NCI-H1105 treated with DMSO at 0.1 percent for 48 hours (cell line): ENCODE data around the gene NUP188.

ENCODE experiments used
- DNase-seq: peaks from one replicate; lab custom pipeline; 2025; lab: John Stamatoyannopoulos, UW

The NUP188 gene

DNA sequence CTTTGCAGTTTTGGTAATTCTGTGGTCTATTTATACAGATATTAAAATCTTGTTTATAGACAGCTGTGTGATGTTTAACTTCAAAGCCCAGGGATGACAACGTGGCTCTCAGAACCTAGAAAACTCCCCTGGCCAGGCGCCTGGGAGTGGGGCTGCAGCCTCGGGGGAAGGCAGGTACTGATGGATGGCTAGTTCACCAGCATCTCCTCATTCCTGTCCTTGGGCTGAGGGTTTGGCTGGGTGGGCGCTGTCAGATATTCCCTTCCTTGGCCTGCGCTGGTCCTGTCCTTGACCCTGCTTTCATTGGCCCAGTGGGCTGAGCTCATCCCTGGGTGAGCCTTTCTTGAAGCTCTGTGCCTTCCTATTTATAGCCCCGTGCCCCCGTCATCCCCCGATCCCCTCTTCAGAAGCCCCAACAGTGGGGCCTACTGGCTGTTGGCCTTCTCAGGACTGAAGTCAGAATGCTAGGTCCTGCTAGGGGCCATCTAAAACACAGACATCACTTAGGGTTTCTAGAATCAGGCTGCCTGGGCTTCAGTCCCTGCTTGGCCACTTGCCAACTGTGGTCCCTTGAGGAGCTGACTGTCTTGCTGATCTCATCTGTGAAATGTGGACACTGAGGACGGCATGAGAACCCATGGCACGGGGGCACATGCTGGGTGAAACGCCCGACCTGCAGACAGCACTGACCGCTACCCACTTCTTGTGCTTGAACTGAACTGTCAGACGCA, 59.7 kb downstream of the NUP188 start:
- no peak for DNase-seq

DNA sequence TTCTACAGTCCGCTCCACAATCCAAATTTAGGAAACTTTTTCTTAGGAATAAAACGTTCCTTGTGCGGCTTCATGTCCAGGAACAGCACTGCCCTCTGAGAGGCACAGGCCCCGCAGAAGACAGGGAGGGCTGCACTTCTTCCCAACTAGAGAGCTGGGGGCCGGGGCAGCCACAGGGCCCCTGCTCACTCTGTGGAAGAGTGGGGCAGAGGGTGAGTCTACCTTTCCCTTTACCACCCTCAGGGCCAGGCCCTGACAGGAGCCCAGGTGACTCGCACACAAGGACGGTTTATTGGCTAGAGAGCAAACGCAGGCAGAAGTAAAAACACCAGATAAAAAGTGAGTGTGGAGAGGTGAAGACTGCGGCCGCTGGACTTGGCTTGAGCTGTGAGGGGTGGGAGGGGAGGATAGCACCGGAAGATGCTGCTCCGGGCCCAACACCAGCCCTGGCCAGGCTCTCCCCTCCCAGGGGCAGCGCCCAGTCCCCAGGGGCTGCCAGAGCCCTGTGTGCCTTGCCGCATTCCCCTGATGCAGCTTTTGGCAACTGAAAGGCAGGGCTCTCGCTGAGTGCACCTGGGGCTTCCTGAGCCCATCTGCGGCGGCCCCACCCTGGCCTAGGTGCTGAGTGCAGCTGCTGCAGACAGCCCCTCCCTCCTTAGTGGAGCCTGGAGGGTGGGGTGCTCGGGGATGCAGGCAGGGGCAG, 60.4 kb downstream of the NUP188 start:
- no peak for DNase-seq

DNA sequence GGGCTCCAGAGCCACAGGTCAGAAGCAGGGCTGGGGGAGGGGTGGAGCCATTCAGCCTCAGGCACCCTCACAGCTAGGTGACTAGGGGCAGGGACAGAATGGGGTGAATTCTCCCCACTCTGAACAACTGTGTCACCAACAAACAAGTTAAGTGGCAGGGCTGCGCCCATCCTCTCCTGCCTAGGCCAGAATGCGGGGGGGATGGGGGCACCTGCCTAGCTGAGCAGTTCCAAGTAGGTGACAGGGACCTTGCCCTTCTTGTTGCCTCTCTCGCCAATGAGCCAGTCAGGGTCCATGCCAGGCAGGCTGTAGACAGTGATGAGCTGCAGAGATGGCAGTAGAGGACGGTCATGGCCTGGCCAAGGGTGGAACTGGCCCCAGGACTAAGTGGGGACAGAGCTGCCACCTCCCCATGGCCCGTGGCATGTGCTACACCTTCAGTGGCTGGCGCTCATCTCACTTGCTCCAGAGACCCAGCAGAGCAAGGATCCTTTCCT, 61.0 kb downstream of the NUP188 start:
- DNase-seq = no peak

DNA sequence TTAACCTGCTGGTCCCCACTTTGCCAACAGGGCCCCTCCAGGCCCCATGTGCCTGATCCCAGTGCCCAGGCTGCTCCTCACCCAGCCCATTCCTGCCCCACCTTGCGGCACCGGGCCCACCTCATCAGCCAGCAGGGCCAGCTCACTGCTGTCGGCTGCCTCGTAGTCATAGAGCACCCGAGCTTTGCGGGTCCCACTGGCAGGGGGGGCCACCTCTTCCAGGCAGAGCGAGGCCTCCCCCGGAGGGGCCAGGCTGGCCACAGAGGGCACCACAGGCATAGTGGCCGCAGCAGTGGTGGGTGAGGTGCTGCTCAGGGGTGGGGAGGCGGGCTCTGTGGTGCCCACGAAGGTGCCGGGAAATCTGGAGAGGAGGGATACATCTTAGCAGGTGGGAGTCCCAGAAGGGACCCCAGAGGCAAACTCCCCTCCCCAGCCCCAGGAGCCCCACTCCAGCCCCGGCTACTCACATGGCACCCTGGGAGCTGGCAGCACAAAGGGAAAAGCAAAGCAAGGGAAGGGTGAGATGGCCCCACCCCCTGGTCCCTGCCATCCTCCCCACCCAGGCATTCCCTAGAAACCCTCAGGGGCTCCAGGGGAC, 61.6 kb downstream of the NUP188 start:
- DNase-seq = no peak

DNA sequence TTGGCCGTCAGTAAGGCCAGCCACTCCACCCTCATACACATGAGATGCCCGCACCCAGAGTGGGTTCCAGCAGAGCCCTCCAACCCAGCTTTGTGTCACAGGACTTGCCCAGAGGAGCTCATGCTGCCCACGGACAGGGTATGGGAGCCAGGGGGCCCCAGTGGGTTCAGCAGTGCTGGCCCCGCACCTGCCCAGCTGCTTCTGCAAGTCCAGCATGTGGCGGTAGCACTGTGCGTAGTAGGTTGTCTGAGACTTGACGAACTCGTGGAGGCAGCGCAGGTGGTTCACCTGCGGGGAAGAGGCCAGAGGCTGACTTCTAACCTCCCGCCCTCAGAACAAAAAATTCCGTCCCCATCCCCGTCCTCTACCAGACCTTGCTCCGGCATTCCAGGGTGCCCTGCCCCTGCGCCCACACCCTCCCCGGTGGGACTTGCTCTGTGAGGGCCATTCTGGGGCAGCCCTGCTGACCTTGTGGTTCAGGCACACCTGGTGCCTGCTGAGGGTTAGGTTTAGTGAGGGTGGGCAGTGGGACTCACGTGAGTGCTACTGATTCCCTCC, 62.2 kb downstream of the NUP188 start:
- DNase-seq = no peak

DNA sequence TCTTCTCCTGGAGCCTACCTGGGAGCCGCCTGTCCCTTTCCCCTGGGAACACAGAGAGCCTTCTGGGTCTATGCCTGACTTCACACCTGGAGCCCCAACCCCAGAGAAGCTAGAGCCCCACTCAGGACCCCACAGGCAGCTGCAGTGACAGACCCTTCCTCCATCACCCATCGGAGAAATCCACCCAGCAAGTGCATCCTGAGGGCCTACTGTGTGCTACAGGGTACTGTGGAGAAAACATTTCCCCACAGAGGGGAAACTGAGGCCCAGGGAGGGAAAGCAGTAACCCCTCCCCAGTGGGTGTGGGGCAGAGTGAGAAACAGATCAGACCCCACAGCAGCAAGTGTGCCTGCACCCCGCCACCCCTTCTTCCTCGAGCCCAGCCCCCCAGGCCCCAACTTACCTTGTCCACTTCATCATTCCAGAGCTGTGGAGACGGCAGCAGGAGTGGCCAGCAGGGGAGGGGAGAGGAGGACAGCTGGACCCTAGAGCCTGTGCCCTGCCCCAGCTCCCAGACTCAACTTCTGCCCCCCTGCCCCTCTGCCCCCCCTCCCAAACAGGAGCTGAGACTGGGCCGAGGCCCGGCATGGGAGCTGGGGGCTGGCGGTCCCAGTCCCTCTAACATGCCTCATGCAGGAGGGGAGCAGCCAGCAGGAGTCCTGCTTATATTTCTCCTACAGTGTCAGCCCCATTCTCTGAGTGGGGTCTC, 62.9 kb downstream of the NUP188 start:
- DNase-seq = no peak

DNA sequence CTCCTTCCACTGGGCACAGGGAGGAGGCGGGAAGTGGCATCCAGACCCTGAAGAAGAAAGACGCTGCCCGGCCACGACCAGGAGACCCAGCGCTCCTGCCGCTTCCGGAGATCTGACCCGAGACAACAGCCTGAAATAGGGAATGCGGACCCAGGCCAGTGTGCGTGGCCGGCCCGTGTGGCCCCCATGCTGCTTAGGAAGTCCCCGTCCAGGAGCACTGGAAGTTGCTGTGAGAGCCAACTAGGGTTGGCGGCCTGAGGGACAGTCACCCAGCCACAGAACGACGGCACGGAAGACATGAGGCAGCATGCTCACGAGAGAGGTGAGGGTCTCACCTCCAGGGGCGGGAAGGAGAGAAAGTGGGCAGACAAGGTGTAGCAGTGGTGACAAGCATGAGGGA, 63.7 kb downstream of the NUP188 start:
- no peak for DNase-seq

DNA sequence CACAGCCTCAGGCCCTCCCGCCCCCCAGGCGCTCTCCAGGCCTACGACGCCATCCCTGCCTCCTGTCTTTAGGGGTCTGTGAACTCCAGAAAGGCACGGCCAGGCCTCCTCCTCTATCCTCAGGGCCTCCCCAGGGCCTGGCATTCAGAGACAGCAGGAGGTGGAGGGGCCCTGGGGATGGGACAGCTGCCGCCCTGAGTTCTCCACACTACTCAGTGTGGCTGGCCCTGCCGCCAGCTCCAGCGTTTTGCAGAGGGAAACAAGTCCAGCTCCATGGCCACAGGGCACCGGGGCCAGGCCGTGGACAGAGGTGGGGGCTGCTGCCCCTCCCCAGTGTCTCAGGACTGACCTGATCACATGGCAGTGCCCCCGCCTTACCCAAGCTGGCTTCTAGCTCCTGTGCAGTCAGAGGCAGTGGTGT, 64.3 kb downstream of the NUP188 start:
- no peak for DNase-seq

DNA sequence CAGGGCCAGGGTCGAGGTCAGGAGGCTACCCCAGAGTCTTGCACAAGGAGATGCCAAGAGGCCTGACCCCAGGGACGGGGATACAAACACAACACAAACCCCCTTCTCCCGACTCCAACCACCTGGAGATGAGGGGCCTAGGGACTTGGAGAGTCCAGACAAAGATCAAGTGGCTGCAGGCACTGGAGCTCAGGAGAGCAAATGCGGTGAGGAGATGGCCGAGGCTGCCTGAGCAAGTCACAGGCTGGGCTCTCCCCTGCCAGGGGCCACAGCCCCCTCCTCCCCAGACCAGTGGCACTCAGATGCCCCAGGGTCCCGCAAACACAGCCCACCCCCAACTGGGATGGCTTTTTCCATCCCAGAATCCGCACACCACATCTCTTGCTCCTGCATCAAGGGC, 64.8 kb downstream of the NUP188 start:
- no peak for DNase-seq

DNA sequence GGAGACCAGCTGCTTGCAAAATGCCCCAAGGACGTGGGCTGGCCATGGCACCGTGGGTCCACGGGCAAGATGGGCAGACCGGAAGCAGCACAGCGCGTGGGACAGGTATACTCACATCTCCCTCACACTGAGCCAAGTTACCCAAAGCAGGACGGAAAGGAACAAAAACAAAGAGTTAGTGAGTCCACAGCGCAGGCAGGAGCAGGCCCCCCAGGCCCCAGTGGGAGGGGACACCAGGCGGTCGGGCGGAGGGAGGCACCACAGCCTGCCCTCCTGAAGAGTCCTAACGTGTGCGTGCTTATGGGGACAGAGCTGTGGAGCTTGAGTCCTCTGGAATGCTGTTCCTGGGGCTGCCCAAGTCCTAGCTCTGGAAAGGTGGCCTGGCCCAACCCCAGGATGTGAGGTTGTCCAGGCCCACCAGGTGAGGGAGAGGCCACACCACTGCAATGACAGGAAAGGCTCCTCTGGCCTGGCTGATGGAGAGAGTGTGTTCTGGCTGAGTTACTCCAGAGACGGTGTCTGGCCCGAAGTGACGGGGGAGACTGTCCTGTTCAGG, 65.5 kb downstream of the NUP188 start:
- no peak for DNase-seq

DNA sequence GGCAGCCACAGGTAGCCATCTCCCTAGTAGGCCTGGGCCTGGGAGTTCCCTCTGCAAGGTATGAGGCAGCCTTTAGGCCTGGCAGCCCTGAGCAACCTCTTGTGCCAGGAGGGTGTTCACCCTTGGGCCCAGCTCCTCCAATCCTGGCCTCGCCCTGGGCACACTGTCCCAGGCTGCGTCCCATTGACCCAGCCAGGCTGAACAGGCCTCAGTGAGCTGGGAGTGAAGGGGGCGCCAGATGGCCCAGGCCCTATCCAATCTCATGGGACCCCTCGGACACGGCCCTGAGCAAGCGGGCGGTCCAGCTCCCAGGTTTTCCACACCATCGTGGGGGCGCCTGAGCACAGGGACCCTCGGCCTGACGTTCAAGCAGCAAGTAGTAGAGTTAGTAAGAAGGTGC, 66.2 kb downstream of the NUP188 start:
- DNase-seq = no peak

DNA sequence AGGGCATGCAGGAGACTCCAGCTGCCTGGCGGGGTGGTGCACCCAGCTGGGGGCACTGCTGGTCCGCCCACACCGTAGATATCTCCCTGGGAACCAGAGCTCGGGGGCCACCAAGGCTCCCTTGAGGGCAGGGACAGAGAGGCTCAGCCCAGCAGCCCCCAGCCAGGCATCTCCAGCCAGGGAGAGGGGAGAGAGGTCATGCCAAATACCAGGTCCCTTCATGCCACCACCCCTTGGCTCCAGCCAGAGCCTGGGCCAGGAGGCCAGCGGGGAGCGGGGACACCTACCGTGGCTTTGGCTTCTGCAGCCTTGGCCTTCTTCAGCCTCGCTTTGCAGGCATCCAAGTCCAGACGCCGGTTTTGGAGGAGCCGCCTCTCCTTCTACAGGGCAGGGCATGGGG, 66.6 kb downstream of the NUP188 start:
- DNase-seq = no peak

DNA sequence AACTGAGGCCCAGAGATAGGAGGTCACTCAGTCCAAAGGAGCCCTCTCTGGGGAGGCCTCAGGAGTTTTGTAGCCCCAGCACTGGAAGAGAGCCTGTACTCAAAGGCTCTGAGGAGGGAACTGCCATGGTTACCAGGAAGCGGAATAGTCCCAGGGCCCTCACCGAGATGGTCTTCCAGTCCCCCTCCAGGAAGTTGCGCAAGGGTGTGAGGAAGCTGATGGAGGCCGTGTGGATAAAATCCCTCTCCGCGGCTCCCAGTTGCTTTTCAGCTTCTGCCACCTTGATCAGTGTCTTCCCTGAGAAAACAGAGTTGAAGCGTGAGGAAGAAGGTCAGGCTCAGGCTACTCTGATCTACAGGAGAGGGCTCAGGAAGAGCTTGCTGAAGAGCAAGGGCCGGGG, 67.1 kb downstream of the NUP188 start:
- no peak for DNase-seq

DNA sequence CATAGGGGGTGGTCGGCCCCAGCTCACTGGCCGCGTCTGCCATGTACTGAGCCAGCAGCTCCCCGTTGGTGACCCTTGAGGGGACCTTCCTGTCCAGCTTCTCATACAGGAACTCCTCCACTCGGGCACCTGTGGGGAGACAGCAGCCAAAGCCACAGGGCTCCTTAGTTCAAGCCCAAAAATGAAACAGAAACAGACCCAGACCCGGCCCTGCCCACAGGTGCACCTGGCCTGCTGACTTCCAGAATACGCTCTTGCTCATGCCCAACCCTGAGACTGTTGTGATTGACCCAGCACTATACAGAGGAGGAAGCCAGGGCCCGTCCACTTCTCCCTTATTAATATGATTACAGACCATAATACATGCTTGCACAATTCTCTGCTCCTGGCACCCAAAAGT, 73.6 kb downstream of the NUP188 start:
- no peak for DNase-seq

DNA sequence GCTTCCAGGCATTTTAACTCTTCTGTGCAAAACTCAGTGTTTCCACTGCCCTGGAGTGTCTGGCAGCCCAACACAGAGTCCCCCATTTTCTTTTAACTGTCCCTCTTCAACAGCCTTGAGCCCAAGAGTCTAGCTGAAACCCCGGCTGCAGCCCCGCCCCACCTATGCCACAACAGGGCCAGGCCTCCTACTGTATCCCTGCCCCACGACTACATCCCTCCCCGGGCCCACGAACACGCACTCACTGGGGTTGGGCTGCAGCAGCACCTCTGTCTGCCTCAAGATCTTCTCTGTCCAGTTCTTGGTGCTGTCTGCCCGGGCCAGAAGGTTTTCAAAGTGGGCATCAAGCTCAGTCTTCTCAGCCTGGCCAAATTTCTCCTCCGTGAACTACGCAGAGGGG, 74.5 kb downstream of the NUP188 start:
- DNase-seq = no peak

DNA sequence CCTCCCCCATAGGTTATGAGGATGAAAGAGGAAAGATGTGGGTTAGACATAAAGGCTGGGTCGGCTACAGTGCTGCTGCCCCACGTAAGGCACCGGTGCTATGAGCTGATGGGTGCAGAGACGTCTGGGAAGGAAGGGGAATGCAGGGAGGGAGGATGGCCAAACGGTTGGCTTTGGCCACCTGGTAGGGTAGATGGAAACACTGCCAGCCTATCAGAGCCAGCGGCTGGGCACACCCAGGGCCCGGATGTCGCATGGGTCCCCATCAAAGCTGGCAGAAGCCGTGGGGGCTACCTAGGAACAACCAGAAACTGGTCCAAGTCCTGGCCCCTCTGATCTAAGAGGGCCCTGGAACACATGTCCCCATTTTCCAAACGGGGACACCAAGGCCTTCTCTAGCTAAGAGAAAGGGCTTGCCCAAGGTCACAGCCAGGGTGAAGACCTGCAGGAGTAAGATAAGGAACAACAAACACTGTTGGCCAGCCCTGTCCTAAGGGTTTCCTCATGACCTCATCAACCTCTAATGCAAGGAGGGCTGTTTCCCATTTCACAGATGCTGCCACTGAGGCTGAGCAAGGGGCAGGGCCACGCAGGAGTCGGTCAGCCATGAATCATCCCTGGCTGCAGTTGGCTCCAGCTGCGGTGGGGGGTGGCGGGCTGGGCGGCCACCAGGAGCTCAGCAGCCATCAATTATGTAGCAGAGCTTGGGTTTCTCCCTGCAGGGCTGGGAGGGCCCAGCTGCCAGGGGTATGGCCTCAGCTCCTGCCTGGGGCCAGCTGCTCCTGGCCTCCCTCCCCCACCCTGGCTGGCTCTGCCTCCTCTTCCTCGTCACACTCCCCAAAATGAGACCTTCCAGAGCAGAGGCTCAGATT, 75.8 kb downstream of the NUP188 start:
- DNase-seq = no peak

DNA sequence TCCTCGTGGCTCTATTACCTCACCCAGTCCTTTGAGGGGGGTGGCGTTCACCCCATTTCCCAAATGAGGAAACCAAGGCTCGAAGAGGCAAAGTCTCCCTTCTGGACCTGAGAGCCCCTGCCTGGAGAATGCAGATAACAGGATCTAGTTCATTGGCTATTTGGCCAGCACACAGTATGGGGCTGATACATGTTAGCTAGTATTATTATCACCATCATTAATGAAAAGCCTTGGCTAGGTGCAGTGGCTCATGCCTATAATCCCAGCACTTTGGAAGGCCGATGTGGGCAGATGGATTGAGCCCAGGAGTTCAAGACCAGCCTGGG, 76.4 kb downstream of the NUP188 start:
- no peak for DNase-seq

DNA sequence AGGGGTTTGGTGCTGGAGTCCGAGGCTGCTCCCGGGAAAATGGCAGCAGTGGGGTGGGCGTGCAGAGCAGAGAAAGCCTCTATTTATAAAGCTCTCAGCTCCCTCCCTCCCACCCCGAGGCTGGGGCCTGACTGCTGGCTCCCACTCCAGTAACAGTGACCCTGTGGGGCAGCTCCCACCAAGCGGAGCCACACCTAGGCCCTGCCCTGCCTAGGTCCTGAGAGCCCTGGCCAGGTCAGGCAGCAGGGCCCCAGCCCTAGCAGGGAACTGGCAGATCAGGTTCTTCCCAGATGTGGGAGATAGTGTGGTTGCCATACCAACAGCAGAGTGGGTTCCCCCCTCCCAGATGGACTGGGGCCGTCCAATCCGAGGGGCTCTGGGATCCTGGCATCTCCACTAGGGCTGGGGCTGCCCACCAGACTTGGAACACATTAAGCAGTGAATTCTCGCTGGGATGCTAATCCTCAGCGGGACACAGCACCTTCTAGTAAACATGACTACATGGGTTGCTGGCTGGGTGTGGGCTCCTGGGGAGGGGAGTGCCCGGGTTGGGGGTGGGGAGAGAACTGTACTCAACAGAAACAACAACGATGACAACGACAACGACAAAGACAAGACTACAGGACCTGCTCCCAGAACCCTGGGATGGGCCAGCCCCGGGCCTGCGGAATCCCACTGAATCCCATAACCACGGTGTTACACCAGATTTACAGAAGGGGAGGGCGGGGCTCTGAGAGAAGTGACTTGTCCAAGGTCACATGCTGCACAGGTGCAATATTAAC, 79.1 kb downstream of the NUP188 start:
- no peak for DNase-seq

DNA sequence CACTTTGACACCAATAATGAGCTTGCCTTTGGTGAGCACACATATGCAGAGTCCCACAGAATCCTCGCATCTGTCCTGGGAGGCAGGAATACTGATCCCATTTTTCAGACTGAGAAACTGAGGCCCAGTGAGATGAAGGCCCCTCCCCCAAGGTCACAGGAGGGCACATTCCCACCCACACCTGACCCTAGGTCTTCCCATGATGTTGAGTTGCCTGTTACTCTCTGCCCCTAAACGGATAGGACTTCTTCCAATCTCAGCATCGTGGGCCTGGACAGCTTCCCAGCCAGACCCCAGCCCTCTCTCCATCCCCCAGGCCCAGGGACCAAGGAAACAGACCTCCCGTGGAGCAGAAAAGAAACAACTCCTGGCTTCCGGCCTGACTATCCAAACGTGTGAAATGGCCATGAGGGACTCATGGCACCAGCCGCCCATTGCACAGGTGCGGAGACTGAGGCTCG, 79.8 kb downstream of the NUP188 start:
- DNase-seq = no peak

DNA sequence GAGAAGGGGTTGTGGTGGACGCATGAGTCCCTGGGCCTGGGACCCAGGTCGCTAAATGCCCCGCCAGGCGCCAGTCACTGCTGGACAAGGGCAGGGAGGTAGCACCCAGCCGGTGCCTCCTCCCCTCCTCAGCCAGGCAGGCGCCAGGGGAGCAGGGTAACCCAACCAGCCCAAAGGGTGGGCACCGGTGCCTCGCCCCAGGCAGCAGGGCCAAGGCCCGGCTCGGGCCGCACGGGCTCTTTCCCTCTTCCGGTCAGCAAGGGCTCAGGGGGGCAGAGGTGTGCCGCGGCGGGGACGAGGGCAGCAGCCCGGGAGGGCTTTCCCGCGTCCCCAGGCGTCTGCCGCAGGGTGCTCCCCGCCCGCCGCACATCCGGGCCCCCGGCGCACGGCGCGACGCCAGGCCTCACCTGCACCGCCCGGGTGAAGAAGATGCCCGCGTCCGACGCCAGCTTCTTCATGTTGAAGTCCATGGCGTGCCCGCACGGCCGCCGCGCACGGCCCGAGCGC, 80.2 kb downstream of the NUP188 start:
- DNase-seq = peak; percentile 46
